ENCODE results near the gene ACTN4.

The ACTN4 gene

DNA sequence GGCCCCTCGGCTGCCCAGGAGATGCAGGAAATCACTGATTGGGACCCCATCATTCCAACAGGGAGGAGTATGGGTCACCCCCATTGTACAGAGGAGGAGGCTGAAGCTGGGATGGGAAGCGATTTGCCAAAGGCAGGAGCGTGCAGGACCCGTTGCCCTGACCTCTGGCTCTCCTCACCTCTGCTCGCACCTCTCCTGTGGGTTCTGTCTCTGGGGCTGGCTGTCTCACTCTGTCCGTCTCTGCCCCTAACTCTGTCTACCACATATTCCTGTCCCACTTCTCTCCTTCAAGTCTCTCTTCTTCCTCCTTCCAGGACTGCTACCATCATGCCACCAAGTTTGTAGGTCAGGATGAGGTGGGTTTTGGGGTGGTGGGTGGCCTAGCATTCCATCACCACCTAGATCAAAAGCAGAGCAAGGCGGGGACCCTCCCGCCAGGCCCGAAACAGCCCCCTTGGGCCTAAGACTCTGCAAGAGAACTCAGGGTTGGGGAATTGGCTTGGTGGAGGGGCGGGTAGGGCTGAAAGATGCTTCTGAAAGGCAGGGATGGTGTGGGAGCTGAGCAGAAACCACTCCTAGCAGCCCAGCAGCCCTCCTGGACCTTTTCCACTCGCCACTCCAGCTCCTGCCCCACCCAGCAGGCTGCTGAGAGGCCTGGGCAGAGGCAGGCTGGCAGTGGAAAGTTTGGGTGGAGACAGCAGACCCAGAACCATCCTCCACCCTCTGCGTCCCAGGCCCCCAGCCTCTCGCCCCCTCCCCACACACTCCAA, 126.9 kb downstream of the ACTN4 start:
- H3K27ac ChIP-seq (ENCODE audit: low read depth, low read length), result no peak overlapping the region

DNA sequence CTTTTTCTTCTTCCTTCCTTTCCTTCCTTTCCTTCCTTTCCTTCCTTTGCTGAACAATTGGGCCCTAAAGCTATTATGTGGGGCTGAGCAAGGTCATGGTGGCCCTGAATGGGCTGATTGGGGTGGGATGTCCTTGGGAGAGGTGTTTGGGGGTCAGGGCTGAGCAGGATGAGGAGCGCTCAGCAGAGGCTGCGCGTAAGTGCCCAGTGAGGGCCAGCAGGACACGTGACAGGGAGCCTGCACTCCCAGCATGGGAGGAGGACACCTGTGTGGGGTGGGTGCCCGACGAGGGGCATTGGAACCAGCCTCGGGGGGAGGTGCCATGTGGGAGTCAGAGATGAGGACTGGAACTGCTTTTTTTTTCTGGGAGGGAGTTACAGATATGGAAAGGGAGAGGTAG, 131.3 kb downstream of the ACTN4 start:
- H3K4me1 ChIP-seq (ENCODE audit: insufficient read depth, low read length), result no peaks in the 10 kb centered on the region
- no peak overlapping the region for H3K4me3 ChIP-seq (ENCODE audit: low read depth in 1 of 2, low read length in 2 of 2)
- H3K9me3 ChIP-seq (ENCODE audit: low read length), result no peaks in the 10 kb centered on the region
- H3K27ac ChIP-seq (ENCODE audit: low read depth, low read length), result no peak overlapping the region
- H3K36me3 ChIP-seq (ENCODE audit: insufficient read depth, low read length), result no peaks in the 10 kb centered on the region
- no peak overlapping the region for H3K9ac ChIP-seq (ENCODE audit: low read length)
- H3K27me3 ChIP-seq (ENCODE audit: control insufficient read depth in 1 of 2, insufficient read depth in 2 of 2, low read length in 2 of 2), result peaks cover 0 to 9% of the 10 kb centered on the region in 2 donors

More for the DNA sequence above, 126.9 kb downstream of the ACTN4 start:
- Histone ChIP-seq H3K36me3 (ENCODE audit: insufficient read depth, low read length) (no peaks in the 10 kb centered on the region), H3K27me3 (ENCODE audit: control insufficient read depth in 1 of 2, insufficient read depth in 2 of 2, low read length in 2 of 2) (peaks cover 0 to 4% of the 10 kb centered on the region in 2 donors), H3K4me3 (ENCODE audit: low read depth in 1 of 2, low read length in 2 of 2) (no peak overlapping the region), H3K9ac (ENCODE audit: low read length) (no peak overlapping the region), H3K4me1 (ENCODE audit: insufficient read depth, low read length) (no peaks in the 10 kb centered on the region), H3K9me3 (ENCODE audit: low read length) (no peaks in the 10 kb centered on the region)

DNA sequence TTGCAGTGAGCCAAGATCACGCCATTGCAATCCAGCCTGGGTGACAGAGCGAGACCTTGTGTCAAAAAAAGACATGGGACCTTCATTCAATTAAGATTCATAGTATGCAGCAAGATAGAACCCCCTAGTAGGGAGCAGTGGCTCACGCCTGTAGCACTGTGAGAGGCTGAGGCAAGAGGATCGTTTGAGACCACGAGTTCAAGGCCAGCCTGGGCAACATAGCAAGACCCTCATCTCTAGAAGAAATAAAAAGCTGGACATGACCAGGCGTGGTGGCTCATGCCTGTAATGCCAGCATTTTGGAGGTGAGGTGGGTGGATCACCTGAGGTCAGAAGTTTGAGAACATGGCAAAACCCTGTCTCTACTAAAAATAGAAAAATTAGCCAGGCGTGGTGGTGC, 133.0 kb downstream of the ACTN4 start:
- no peaks in the 10 kb centered on the region for H3K36me3 ChIP-seq (ENCODE audit: insufficient read depth, low read length)
- H3K27ac ChIP-seq (ENCODE audit: low read depth, low read length), result no peak overlapping the region
- peaks cover 0 to 9% of the 10 kb centered on the region in 2 donors for H3K27me3 ChIP-seq (ENCODE audit: control insufficient read depth in 1 of 2, insufficient read depth in 2 of 2, low read length in 2 of 2)
- no peak overlapping the region for H3K4me3 ChIP-seq (ENCODE audit: low read depth in 1 of 2, low read length in 2 of 2)
- H3K9ac ChIP-seq (ENCODE audit: low read length), result no peak overlapping the region
- no peaks in the 10 kb centered on the region for H3K9me3 ChIP-seq (ENCODE audit: low read length)
- no peaks in the 10 kb centered on the region for H3K4me1 ChIP-seq (ENCODE audit: insufficient read depth, low read length)

DNA sequence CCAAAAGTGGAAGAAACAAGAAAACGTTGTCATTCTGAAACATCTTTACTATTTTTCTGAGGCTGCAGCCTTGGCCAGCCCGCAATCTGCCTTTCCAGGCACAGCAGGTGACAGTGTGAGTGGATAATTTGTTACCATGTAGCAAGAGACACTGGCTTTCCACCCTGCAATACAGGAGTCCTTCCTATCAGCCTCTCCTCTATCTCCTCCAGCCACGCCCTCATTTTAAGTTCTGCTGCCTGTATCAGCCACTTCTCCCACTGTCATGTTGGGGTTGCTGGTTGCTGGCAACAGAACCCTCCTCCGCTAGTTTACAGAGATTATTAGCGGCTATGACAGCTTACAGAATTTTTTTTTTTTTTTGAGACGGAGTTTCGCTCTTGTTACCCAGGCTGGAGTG, 133.6 kb downstream of the ACTN4 start:
- H3K27me3 ChIP-seq (ENCODE audit: control insufficient read depth in 1 of 2, insufficient read depth in 2 of 2, low read length in 2 of 2), result peaks cover 0 to 9% of the 10 kb centered on the region in 2 donors
- no peak overlapping the region for H3K4me3 ChIP-seq (ENCODE audit: low read depth in 1 of 2, low read length in 2 of 2)
- H3K27ac ChIP-seq (ENCODE audit: low read depth, low read length), result no peak overlapping the region
- H3K9me3 ChIP-seq (ENCODE audit: low read length), result no peaks in the 10 kb centered on the region
- H3K36me3 ChIP-seq (ENCODE audit: insufficient read depth, low read length), result no peaks in the 10 kb centered on the region
- H3K4me1 ChIP-seq (ENCODE audit: insufficient read depth, low read length), result no peaks in the 10 kb centered on the region
- no peak overlapping the region for H3K9ac ChIP-seq (ENCODE audit: low read length)

Data from muscle layer of colon (tissue), 2 donors.